Astrocyte of the cerebellum (primary cell): Measurements from ENCODE around the gene BICD1.

Experiments used
- DNase-seq: peaks from one replicate; pipeline ENCODE4 v3.0.0-alpha.2; 2011; ENCODE audit warnings: low read depth
- H3K4me3 ChIP-seq: 2 replicates; pipeline ENCODE4 v1.5.1; 2011; ENCODE audit warnings: mild to moderate bottlenecking, low read depth, low read length, moderate library complexity
- in situ Hi-C: cut with HindIII; loops from 2 replicates; pipeline ENCODE4 v1.10.0; 2017; ENCODE audit warnings: low sequenced_read_pairs
- TF ChIP-seq, protein P1 (sequence below): IDR thresholded peaks from 2 replicates; pipeline ENCODE4 v1.5.1; 2012; ENCODE audit warnings: low read length, low read depth, moderate library complexity, mild to moderate bottlenecking; ENCODE audit errors: missing control alignments

Gene BICD1

DNA sequence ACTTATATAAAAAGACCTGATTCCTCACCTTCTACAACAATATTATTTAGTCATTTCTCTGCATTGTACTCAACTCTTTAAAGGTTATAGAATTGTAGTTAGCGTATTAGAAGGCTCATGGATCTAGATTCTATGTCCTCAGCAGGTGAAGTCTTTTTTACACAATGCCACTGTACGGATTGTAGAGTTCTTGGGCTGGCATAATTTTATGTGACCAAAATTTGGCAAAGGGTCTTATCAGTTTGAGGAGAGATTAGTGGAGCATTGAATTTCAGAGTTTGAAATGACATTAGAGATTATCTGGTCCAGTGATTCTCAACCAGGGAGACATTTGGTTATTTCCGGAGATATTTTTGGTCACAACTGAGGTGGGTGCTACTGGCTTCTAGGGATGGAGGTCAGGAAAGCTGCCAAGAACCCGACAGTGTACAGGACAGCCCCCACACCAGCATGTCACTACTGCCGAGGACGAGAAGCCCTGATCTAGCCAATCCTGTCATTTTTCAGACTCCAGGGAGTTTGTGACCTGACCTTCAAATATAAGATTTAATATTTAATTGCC, 63.9 kb downstream of the BICD1 start:
- TF ChIP-seq, protein P1, sequence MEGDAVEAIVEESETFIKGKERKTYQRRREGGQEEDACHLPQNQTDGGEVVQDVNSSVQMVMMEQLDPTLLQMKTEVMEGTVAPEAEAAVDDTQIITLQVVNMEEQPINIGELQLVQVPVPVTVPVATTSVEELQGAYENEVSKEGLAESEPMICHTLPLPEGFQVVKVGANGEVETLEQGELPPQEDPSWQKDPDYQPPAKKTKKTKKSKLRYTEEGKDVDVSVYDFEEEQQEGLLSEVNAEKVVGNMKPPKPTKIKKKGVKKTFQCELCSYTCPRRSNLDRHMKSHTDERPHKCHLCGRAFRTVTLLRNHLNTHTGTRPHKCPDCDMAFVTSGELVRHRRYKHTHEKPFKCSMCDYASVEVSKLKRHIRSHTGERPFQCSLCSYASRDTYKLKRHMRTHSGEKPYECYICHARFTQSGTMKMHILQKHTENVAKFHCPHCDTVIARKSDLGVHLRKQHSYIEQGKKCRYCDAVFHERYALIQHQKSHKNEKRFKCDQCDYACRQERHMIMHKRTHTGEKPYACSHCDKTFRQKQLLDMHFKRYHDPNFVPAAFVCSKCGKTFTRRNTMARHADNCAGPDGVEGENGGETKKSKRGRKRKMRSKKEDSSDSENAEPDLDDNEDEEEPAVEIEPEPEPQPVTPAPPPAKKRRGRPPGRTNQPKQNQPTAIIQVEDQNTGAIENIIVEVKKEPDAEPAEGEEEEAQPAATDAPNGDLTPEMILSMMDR = no peak
- in situ Hi-C loops = no loop called here
- no peak for DNase-seq
- H3K4me3 ChIP-seq = no peak overlapping the region

DNA sequence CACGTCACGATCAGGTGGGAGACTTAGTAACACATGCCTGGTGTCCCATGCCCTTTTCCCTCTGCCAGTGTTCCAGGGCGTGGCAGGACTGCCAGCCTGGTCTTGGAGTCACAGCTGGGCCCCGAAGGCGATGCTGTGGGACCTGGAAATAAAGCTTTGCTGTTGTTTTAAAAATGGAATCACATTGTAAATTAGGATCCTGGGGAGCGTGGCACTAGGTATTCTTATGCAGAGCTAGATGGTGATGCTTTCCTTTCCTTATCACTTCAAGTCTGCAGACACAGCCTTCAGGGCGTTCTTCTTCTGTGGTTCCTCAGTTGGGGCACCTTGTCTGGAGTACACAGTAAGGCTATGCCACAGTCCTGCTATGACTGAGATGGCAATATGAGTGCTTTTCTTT, 64.6 kb downstream of the BICD1 start:
- TF ChIP-seq, protein P1 = no peak
- in situ Hi-C loops = no loop called here
- no peak for DNase-seq
- no peak overlapping the region for H3K4me3 ChIP-seq

DNA sequence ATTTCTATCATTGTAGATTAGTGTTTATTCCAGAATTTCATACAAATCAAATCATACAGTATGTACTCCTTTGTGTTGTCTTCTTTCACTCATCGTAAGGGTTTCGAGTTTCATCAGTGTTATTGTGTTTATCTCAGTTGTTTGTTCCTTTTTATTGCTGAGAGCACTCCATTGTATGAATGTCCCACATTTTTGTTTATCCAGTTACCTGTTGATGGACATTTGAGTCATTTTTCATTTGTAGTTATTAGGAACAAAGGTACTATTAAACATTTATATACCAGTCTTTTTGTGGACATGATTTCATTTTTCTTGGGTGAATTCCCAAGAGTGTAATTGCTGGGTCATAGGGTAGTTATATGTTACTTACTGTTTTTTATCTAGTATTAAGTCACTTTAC, 70.0 kb downstream of the BICD1 start:
- in situ Hi-C loops = no loop called here
- TF ChIP-seq, protein P1 = no peak
- DNase-seq = no peak
- no peak overlapping the region for H3K4me3 ChIP-seq

DNA sequence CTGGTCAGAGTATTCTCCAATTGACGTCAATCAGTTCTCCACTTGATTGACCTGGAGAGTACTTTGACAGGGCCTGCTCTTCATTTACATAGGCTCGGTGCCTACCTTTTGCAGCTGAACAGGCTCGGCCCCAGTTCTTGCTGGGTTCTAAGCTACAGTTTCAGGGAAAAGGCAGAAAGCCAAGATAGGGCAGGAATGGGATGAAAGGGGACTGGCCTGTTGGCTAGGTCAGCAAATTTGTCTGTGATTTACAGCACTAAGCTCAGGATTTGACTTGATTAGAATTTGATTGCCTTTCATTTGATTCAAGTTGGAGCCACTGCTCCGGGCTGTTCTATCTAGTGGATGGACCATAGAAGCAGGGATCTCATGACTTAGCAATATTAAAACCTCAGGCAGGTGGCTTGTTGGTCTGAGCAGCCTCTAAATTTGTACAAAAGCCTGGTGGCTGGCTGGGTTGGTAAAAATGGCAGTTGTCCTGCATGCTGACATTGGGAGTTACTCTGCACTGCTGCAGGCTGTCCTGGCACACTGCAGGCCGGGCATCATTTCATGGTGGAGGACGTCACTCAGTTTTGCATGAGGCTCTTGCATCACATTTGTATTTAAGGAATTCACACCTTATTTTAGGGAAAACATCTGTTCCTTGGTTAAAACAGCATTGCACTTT, 71.8 kb downstream of the BICD1 start:
- in situ Hi-C loops = no loop called here
- TF ChIP-seq, protein P1 = no peak
- DNase-seq = no peak
- H3K4me3 ChIP-seq = no peak overlapping the region

DNA sequence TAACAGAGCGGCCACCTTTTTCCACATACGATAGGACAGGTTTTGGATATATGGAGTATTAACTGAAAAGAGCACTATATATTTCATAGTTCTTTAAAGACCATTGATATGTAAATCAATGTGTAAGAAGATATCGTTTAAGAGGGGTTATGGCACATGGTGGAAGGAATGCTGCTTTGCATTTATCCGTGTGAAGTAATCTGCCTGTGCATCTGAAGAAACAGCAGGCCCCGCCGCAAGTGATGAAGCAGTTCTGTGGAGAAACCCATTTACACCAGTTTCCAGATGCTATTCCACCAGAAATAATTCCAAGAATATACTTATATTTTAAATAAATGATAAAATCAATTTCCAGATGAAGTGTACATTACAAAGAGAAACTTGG, 72.4 kb downstream of the BICD1 start:
- DNase-seq = no peak
- in situ Hi-C loops = no loop called here
- TF ChIP-seq, protein P1 = no peak
- H3K4me3 ChIP-seq = no peak overlapping the region

DNA sequence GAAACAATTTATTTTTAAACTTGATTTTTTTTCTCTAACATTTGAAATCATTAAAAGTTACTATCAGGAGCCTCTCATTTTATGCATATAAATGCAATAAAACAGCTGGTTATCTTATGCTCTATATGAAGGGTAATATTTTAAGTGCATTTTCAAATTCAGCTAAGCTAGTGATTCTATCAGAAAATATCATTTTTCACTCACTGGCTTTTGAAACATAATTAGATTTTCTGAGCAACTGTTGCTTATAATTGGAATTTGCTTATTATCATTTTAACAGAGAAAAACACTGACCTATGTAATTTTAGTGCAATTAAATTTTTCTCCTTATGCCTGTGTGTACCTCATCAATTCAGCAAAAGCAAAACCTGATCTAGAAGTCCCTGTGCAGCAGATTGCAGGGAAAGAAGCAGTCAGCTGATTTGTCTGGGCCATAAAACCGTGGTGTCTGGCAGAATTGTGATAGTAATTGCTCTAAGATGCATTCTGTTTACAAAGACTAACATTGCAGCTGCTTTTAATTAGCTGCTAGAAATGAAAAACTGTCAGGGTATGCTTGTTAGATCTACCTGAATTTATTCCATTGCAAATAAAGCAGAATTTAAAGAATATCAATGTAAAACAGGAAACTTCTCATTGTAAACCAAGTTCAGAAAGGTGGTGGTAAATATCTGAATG, 75.0 kb downstream of the BICD1 start:
- in situ Hi-C loops = no loop called here

More for the DNA sequence above, 75.0 kb downstream of the BICD1 start:
- no peak for DNase-seq
- TF ChIP-seq, protein P1 = no peak
- no peak overlapping the region for H3K4me3 ChIP-seq
